GM23248 (cell line): ENCODE data around the gene GPR34. TPM values are rescaled to one million over a fixed set of nuclear protein-coding genes. Genes with fewer than 3 reads are reported as not detected.

Source experiments
- DNase-seq: peaks from one replicate; pipeline ENCODE4 v3.0.0-alpha.2; 2015
- H2AFZ ChIP-seq: fragments of 200-600 bp; sonication (generic); 2 replicates; pipeline ENCODE4 v1.6.1; 2016; ENCODE audit warnings: antibody characterized with exemption
- H3F3A ChIP-seq: fragments of 200-600 bp; sonication (generic); 2 replicates; pipeline ENCODE4 v1.6.1; 2016; ENCODE audit warnings: mild to moderate bottlenecking, antibody characterized with exemption, mixed run types; ENCODE audit not compliant: insufficient read depth
- H3K27ac ChIP-seq: fragments of 200-600 bp; sonication (generic); 2 replicates; pipeline ENCODE4 v1.5.1; 2016; ENCODE audit warnings: mild to moderate bottlenecking
- H3K27me3 ChIP-seq: fragments of 200-600 bp; sonication (generic); replicated peaks from 2 replicates; pipeline ENCODE4 v1.6.1; 2016; ENCODE audit warnings: mild to moderate bottlenecking; ENCODE audit not compliant: insufficient read depth
- H3K36me3 ChIP-seq: fragments of 200-600 bp; sonication (generic); 2 replicates; pipeline ENCODE4 v1.6.1; 2016; ENCODE audit warnings: low read depth, mild to moderate bottlenecking
- H3K4me1 ChIP-seq: fragments of 200-600 bp; sonication (generic); 2 replicates; pipeline ENCODE4 v1.6.1; 2016; ENCODE audit warnings: mild to moderate bottlenecking; ENCODE audit not compliant: insufficient read depth
- H3K4me2 ChIP-seq: fragments of 200-600 bp; sonication (generic); one replicate; pipeline ENCODE4 v1.6.1; 2016; ENCODE audit warnings: mild to moderate bottlenecking; ENCODE audit not compliant: unreplicated experiment
- H3K4me3 ChIP-seq: fragments of 200-600 bp; sonication (generic); 2 replicates; pipeline ENCODE4 v1.5.1; 2016; ENCODE audit warnings: mild to moderate bottlenecking
- H3K79me2 ChIP-seq: fragments of 200-600 bp; sonication (generic); 2 replicates; pipeline ENCODE4 v1.6.1; 2016; ENCODE audit warnings: mild to moderate bottlenecking; ENCODE audit not compliant: insufficient read depth
- H3K9ac ChIP-seq: fragments of 200-600 bp; sonication (generic); 2 replicates; pipeline ENCODE4 v1.6.1; 2016; ENCODE audit warnings: mild to moderate bottlenecking
- H3K9me2 ChIP-seq: fragments of 200-600 bp; sonication (generic); 2 replicates; pipeline ENCODE4 v1.6.1; 2016; ENCODE audit warnings: mixed run types, mild to moderate bottlenecking, moderate library complexity; ENCODE audit not compliant: insufficient read depth
- H3K9me3 ChIP-seq: fragments of 200-600 bp; sonication (generic); one replicate; pipeline ENCODE4 v1.6.1; 2017; ENCODE audit warnings: low read depth
- H4K20me1 ChIP-seq: fragments of 200-600 bp; sonication (generic); 2 replicates; pipeline ENCODE4 v1.6.0; 2016; ENCODE audit not compliant: insufficient read depth
- EZH2 ChIP-seq: fragments of 200-600 bp; sonication (generic); IDR thresholded peaks from 2 replicates; pipeline ENCODE4 v1.6.1; 2018; ENCODE audit warnings: antibody characterized with exemption, mild to moderate bottlenecking; ENCODE audit not compliant: insufficient read depth, poor library complexity, severe bottlenecking
- EZH2phosphoT487 ChIP-seq: fragments of 200-600 bp; sonication (generic); IDR thresholded peaks from 2 replicates; pipeline ENCODE4 v1.6.1; 2018; ENCODE audit warnings: antibody characterized with exemption, moderate library complexity, mild to moderate bottlenecking, low read depth; ENCODE audit not compliant: insufficient read depth
- WGBS, 2 experiments: methylation state at CpG; one replicate each; pipeline ENCODE4 v1.1.6; 2015 to 2017; ENCODE audit warnings: low lambda C conversion rate in 2 of 2, low coverage in 1 of 2; ENCODE audit errors: missing lambda C conversion rate in 2 of 2; 5-methylcytosine and 5-hydroxymethylcytosine counted together
- in situ Hi-C: fragments of 300-500 bp; cut with MboI; formaldehyde crosslinking; loops from 2 replicates; pipeline ENCODE4 v1.15.0; 2020
- polyA plus RNA-seq: library from polyadenylated mRNA; unstranded; fragments of >200 nt; fragmentation: Nextera tagmentation; extraction: Ambion mirVana; gene quantifications from 2 replicates; pipeline ENCODE4 v1.2.1, GENCODE V29; 2016
- total RNA-seq: library from RNA; depleted of rRNA; stranded (reverse); fragments of >200 nt; shearing (Covaris generic); gene quantifications from 2 replicates; pipeline ENCODE4 v1.2.3, GENCODE V29; 2014

GPR34 gene
- total and polyA plus RNA-seq, 2 experiments from 2014 or later, result 0.09 TPM; not detected in 1

GRCh38 chrX:41677183-41678060 is 11.4 kb upstream of the GPR34 start:
- H3K27ac ChIP-seq, result no peak overlapping the region
- H4K20me1 ChIP-seq, result no peaks in the 10 kb centered on the region
- WGBS, 2 experiments, result 45 to 49% methylated on average over 6 of the region's 6 CpGs
- in situ Hi-C loops, result no loop called here
- H3K36me3 ChIP-seq, result no peaks in the 10 kb centered on the region
- DNase-seq, result no peak
- H3K4me3 ChIP-seq, result no peak overlapping the region
- H3K9me3 ChIP-seq, result no peaks in the 10 kb centered on the region
- no peaks in the 10 kb centered on the region for H3K9me2 ChIP-seq
- TF ChIP-seq EZH2 (no peak), EZH2phosphoT487 (no peak)
- no peak overlapping the region for H3K4me2 ChIP-seq
- H3K79me2 ChIP-seq, result no peaks in the 10 kb centered on the region
- H3F3A ChIP-seq, result no peaks in the 10 kb centered on the region
- H3K27me3 ChIP-seq, result no peaks in the 10 kb centered on the region
- H2AFZ ChIP-seq, result no peak overlapping the region
- no peaks in the 10 kb centered on the region for H3K4me1 ChIP-seq
- H3K9ac ChIP-seq, result no peak overlapping the region

- H3F3A ChIP-seq, result no peaks in the 10 kb centered on the region
Measured at GRCh38 chrX:41684138-41684537, 4.6 kb upstream of the GPR34 start.

GRCh38 chrX:41684940-41685339 is 3.8 kb upstream of the GPR34 start:
- TF ChIP-seq EZH2, result no peak
- no peak for TF ChIP-seq EZH2phosphoT487
- H3F3A ChIP-seq, result no peaks in the 10 kb centered on the region
- no peak overlapping the region for H3K27ac ChIP-seq
- no peaks in the 10 kb centered on the region for H3K27me3 ChIP-seq
- no peaks in the 10 kb centered on the region for H3K79me2 ChIP-seq
- no peak overlapping the region for H2AFZ ChIP-seq
- no peaks in the 10 kb centered on the region for H3K36me3 ChIP-seq
- H3K4me3 ChIP-seq, result no peak overlapping the region
- no peaks in the 10 kb centered on the region for H3K4me1 ChIP-seq
- H3K9me3 ChIP-seq, result no peaks in the 10 kb centered on the region
- WGBS, 2 experiments, result 100% methylated on average over 2 of the region's 2 CpGs
- H4K20me1 ChIP-seq, result no peaks in the 10 kb centered on the region
- in situ Hi-C loops, result no loop called here
- no peak overlapping the region for H3K4me2 ChIP-seq
- no peaks in the 10 kb centered on the region for H3K9me2 ChIP-seq
- no peak overlapping the region for H3K9ac ChIP-seq
- no peak for DNase-seq

More at GRCh38 chrX:41684138-41684537, 4.6 kb upstream of the GPR34 start:
- Histone ChIP-seq H3K4me3 (no peak overlapping the region), H3K36me3 (no peaks in the 10 kb centered on the region), H3K27ac (no peak overlapping the region), H3K9me2 (no peaks in the 10 kb centered on the region), H3K9ac (no peak overlapping the region), H2AFZ (no peak overlapping the region), H3K9me3 (no peaks in the 10 kb centered on the region), H3K27me3 (no peaks in the 10 kb centered on the region), H3K4me2 (no peak overlapping the region), H3K4me1 (no peaks in the 10 kb centered on the region), H4K20me1 (no peaks in the 10 kb centered on the region), H3K79me2 (no peaks in the 10 kb centered on the region)
- 51 to 68% methylated on average over 3 of the region's 3 CpGs for WGBS, 2 experiments
- no peak for DNase-seq
- in situ Hi-C loops, result no loop called here
- no peak for TF ChIP-seq EZH2phosphoT487
- TF ChIP-seq EZH2, result no peak

- H3K36me3 ChIP-seq, result no peaks in the 10 kb centered on the region
- H3K79me2 ChIP-seq, result no peaks in the 10 kb centered on the region
- DNase-seq, result no peak
- H3K9ac ChIP-seq, result no peak overlapping the region
- no peaks in the 10 kb centered on the region for H3F3A ChIP-seq
- no peak overlapping the region for H3K4me2 ChIP-seq
- no peak overlapping the region for H3K4me3 ChIP-seq
- H3K9me2 ChIP-seq, result no peaks in the 10 kb centered on the region
- no peaks in the 10 kb centered on the region for H3K27me3 ChIP-seq
- H3K9me3 ChIP-seq, result no peaks in the 10 kb centered on the region
- no peak overlapping the region for H3K27ac ChIP-seq
- TF ChIP-seq EZH2 (no peak), EZH2phosphoT487 (no peak)
- 73 to 75% methylated on average over 4 of the region's 4 CpGs for WGBS, 2 experiments
- in situ Hi-C loops, result no loop called here
- no peaks in the 10 kb centered on the region for H4K20me1 ChIP-seq
- no peaks in the 10 kb centered on the region for H3K4me1 ChIP-seq
- no peak overlapping the region for H2AFZ ChIP-seq
Measured at GRCh38 chrX:41686788-41687187, 2.0 kb upstream of the GPR34 start.
